Nephron progenitor cell (in vitro differentiated cells): Measurements from ENCODE around the gene HOXC5.

Experiments used
- DNase-seq: peaks from one replicate; pipeline ENCODE4 v3.0.0; 2021
- H3K27ac Mint-ChIP-seq: 2 replicates; pipeline ENCODE4 v1.8.0; 2021; ENCODE audit warnings: mild to moderate bottlenecking, moderate library complexity, mixed read lengths
- H3K27me3 Mint-ChIP-seq: 2 replicates; pipeline ENCODE4 v1.8.0; 2021; ENCODE audit warnings: mild to moderate bottlenecking, low read depth, mixed read lengths; ENCODE audit not compliant: poor library complexity
- H3K36me3 Mint-ChIP-seq: 2 replicates; pipeline ENCODE4 v1.8.0; 2021; ENCODE audit warnings: low read depth, mixed read lengths
- H3K4me1 Mint-ChIP-seq: 2 replicates; pipeline ENCODE4 v1.8.0; 2021; ENCODE audit warnings: mixed read lengths
- H3K4me3 Mint-ChIP-seq: 2 replicates; pipeline ENCODE4 v1.8.0; 2021; ENCODE audit warnings: mild to moderate bottlenecking, moderate library complexity, mixed read lengths
- H3K9me3 Mint-ChIP-seq: 2 replicates; pipeline ENCODE4 v1.8.0; 2021; ENCODE audit warnings: mild to moderate bottlenecking, moderate library complexity, mixed read lengths
- CTCF ChIP-seq: fragments of 200-600 bp; sonication (generic); IDR thresholded peaks from 2 replicates; pipeline ENCODE4 v1.5.0; 2021; ENCODE audit warnings: antibody characterized with exemption

The HOXC5 gene

DNA sequence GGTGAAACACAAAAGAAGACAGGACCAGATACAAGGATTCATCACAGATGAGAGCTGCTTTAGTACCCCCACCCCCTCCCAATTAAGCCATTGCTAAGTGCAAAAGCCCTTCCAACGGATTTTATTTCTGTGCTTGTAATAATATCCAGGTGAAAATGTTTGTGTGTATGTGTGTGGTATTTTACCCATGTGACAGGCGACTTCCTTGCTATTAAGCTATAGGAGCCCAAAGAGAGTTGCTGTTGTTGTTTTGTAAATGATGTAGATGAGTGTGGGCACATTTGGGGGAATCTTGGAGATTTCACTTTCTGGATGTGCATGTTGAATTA, 17.6 kb downstream of the HOXC5 start:
- Mint-ChIP-seq H3K36me3 (peaks cover 53% of the 10 kb centered on the region), H3K27me3 (no peaks in the 10 kb centered on the region), H3K4me3 (peak overlapping the region; percentile 95), H3K9me3 (no peaks in the 10 kb centered on the region), H3K27ac (peak overlapping the region; percentile 96), H3K4me1 (peaks cover 100% of the 10 kb centered on the region)
- TF ChIP-seq CTCF = no peak
- no peak for DNase-seq

- H3K27me3 Mint-ChIP-seq = no peaks in the 10 kb centered on the region
- H3K27ac Mint-ChIP-seq = peak overlapping the region; percentile 77
- no peak for TF ChIP-seq CTCF
- H3K9me3 Mint-ChIP-seq = no peaks in the 10 kb centered on the region
- H3K4me1 Mint-ChIP-seq = peaks cover 100% of the 10 kb centered on the region
- DNase-seq = peak; percentile 42
- H3K4me3 Mint-ChIP-seq = peak overlapping the region; percentile 95
- peaks cover 53% of the 10 kb centered on the region for H3K36me3 Mint-ChIP-seq
Observed at GRCh38 chr12:54051026-54051842, 18.4 kb downstream of the HOXC5 start.

- Mint-ChIP-seq H3K27me3 (no peaks in the 10 kb centered on the region), H3K36me3 (peaks cover 52% of the 10 kb centered on the region), H3K9me3 (no peaks in the 10 kb centered on the region), H3K4me3 (peak overlapping the region; percentile 95), H3K27ac (peak overlapping the region; percentile 97), H3K4me1 (peaks cover 100% of the 10 kb centered on the region)
- peak; percentile 80 for DNase-seq
- no peak for TF ChIP-seq CTCF
Observed at GRCh38 chr12:54051874-54052437, 19.1 kb downstream of the HOXC5 start.

DNA sequence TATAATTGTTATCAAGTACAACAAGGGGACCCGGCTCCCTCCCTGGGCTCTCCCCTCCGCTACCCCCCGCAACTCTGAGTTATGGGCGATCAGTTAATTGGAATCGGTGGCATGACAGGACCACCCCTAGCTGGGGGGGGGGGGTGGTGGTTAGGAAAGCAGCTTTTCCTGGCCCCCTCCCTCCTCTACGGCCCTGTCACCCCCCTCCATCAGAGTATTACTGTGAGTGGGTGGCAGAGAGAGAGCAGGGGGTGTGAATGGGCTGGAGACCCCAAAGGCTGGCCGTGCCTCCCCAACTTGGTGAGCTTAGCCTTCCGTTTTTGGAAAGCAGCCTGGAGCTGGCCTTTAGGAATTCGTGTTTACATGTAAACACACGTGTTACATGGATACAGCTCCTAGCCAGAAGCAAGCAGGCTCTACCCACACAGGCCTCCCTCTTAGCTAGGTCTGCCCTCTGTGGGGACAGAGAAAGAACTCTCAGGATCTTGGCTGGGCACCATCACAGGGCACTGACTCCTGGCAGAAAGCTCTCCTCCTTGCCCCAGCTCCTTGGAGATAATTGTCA, 19.7 kb downstream of the HOXC5 start:
- DNase-seq = peak; percentile 67

DNA sequence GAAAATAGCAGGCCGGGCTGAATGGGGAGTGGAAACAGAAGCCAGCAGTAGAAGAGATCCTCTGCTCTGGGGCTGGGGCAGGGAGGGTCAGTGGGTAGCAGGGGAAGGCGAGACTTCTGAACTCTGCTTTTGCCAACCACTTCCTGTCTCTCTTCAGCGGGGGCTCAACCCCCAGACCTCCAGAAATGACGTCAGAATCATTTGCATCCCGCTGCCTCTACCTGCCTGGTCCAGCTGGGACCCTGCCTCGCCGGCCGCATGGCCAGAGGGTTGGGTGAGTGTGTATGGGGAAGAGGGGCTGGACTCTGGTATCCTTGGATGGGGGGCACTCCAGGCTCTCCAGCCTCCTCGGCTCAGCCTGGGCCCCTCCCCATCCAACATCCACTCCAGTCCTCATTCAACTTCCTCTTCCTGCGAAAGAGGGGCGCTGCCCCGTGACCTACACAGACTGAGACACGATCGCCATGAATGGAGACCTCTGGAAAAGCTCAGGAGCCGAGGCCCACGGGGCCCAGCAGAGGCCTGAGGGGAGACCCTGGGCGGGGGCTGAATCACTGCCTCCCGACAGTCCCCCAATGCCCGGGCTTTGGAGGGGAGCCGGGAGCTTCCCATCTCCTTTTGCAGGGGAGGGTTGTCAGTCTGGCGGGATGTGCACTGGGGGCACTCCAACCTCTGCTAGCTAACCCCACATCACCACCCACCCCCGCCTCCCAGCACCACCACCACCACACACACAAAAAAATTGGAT, 20.3 kb downstream of the HOXC5 start:
- Mint-ChIP-seq H3K4me3 (peak overlapping the region; percentile 95), H3K9me3 (no peaks in the 10 kb centered on the region), H3K27ac (peak overlapping the region; percentile 97), H3K27me3 (no peaks in the 10 kb centered on the region), H3K4me1 (peaks cover 100% of the 10 kb centered on the region), H3K36me3 (peaks cover 48% of the 10 kb centered on the region)
- no peak for TF ChIP-seq CTCF
- no peak for DNase-seq

More for the DNA sequence above, 19.7 kb downstream of the HOXC5 start:
- Mint-ChIP-seq H3K36me3 (peaks cover 53% of the 10 kb centered on the region), H3K4me3 (peak overlapping the region; percentile 95), H3K27ac (peak overlapping the region; percentile 97), H3K9me3 (no peaks in the 10 kb centered on the region), H3K27me3 (no peaks in the 10 kb centered on the region), H3K4me1 (peaks cover 100% of the 10 kb centered on the region)
- no peak for TF ChIP-seq CTCF
